ENCODE data around the gene MRAP.
"Not testable (repeated sequence)": the region's sequence is repeated elsewhere in the genome, so short reads cannot be mapped to it uniquely, and the experiment has no call there.

The MRAP gene

DNA sequence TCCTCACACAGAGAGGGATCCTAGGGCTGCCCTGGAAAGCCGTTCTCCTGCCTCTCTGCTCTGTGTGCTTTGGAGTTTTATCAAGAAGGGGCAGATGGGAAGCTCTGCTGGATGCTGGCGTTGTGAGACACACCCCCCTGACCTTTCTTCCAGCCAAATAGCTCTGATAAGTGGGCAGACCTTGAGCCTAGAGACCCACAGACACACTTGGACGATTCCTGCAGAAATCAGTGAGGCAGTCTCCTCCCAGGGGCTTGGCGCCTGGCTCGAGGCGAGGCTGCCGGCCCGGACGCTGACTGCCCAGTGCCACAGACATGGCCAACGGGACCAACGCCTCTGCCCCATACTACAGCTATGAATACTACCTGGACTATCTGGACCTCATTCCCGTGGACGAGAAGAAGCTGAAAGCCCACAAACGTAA lies at the start of gene MRAP:
Gene MRAP (plus strand): TSS at position 198 of the 424 bp plus-strand sequence. CDS start 117 bp downstream, at position 315.
- DNase-seq = no peak

- DNase-seq = no peak
Observed at GRCh38 chr21:32249511-32250280, 49.0 kb upstream of the MRAP start.

- DNase-seq = no peak
Observed at GRCh38 chr21:32252136-32252535, 46.5 kb upstream of the MRAP start.

GRCh38 chr21:32253215-32253641 lies 45.4 kb upstream of the MRAP start:
- no peak for DNase-seq

- DNase-seq = no peak
Observed at GRCh38 chr21:32256251-32256650, 42.4 kb upstream of the MRAP start.

DNA sequence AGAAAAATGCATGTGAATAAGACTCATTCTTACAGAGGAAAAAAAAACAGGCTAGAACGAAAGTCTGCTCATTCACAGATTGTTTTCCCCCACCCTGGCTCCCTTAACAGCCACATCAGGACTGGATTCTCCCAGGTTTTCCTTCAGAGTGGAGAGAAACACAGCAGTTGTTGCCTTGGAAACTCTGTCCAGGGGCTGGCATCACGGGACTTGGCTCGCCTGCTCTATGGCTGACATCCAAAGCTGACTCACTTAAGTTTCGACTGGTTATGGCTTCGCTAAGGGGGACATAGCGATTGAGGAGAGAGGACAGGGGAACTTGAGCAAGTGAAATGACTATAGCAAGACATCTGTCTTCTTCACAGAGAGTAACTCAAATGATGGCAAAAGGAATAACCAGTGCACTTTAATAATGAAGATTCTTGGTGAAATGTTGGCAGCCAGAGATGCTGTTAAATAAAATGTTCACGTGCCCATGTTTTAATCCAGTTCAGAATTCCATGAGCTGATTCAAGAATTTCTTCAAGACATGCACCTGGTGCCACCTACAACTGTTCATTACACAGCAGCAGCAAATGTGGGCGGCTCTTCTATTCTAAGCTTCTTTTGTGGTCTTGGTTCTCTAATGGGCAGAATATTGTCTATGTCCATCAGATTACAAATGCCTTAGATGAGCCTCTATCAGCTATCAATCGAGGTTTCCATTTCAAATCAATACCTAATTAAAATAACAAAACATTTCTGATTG lies 41.6 kb upstream of the MRAP start:
- DNase-seq = no peak

DNA sequence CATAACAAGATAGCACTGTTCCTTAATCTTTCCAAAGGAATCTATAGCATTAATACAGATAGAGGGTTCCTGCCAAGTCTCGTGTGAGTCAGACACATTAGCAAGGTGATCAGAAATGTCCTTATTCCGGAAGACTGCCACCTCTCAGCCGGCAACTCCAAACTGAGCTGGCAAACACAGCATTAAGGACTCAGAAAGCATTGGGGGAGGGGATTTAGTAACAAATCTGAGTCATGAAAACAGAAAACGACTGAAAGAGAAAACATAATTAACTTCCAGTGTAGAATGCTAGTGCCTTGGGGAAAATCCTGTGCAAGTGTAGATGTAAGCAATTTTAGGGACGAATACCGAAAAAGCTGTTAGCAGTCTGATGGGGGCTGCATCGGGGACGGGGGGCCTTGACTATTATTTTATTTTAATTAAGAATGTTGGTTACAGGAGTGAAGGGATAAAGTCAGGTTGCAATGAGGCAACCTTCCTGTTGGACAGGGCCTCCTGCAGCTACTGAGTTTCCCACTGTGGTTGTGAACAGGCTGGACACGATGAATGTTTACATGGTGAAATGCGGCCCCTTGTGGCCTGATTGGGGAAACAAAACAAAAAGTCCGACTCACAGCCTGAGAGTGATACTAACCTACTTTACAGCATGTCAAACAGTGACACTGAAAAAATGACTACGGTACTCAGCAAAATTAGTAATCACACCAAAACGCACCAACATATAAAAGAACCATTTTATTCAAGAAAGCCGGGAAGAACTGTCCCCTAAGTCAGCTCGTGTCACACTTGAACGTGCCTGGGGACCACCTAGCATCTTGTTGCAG lies 40.5 kb upstream of the MRAP start:
- DNase-seq = peak; percentile 22

- not testable (repeated sequence) for DNase-seq
Observed at GRCh38 chr21:32258786-32259048, 39.9 kb upstream of the MRAP start.

DNA sequence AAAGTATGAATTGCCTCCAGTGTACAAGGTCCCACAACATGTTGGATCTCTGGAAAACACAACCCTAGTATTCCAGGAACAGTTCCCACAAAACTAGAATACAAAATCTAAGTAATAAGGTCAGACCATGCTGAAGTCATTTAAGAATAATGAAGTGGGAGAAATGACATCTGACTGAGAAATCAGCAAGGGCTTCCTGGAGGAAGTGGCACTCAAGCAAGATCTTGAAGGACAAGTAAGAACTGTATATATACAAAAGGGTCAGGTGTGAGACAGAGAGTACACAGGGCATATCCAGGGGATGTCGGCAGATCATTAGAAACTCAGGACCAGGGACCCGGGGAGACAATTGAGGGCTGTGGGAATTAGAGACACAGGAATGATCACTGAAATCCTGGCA lies 38.5 kb upstream of the MRAP start:
- DNase-seq = no peak

DNA sequence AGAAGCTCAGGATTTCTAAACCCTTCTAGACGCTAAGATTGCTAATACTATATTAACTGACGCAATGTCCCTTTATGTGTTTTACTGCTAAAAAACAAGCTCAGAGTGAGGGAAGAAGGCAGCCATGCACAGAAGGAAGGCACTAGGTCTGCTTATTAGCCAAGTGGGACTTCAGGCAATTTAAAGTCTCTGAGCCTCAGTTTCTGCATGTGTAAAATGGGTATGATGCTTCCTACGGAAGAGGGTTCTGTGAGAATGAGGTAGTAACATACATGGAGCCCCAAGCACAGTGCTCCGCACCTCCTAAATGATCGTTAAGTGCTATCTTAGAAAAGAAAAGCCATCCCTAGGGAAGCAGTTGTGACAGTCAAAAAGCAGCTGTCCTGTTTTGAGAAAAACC lies 36.7 kb upstream of the MRAP start:
- no peak for DNase-seq

- not testable (repeated sequence) for DNase-seq
Observed at GRCh38 chr21:32265321-32265720, 33.3 kb upstream of the MRAP start.

- no peak for DNase-seq
Observed at GRCh38 chr21:32270748-32271147, 27.9 kb upstream of the MRAP start.

GRCh38 chr21:32276671-32277070 lies 22.0 kb upstream of the MRAP start:
- DNase-seq = no peak

DNA sequence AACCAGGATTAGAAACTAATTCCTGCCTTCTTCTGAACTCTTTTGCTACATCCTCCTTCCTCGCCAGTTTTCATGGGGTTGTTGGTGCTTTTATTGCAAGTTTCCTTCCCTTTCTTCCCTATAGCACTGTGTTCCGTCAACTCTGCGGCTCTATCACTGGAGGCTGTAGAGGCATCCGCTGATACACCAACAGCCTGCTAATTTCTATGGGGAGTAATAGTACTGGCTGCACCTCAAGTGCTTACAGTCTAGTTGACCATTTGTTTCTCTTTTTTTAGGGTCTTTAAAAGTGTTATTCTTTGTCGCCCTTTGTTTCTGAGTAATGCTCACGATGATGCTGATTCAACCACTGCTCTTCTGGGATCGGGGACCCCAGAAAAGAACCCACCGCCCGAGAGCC lies 20.6 kb upstream of the MRAP start:
- DNase-seq = no peak

DNA sequence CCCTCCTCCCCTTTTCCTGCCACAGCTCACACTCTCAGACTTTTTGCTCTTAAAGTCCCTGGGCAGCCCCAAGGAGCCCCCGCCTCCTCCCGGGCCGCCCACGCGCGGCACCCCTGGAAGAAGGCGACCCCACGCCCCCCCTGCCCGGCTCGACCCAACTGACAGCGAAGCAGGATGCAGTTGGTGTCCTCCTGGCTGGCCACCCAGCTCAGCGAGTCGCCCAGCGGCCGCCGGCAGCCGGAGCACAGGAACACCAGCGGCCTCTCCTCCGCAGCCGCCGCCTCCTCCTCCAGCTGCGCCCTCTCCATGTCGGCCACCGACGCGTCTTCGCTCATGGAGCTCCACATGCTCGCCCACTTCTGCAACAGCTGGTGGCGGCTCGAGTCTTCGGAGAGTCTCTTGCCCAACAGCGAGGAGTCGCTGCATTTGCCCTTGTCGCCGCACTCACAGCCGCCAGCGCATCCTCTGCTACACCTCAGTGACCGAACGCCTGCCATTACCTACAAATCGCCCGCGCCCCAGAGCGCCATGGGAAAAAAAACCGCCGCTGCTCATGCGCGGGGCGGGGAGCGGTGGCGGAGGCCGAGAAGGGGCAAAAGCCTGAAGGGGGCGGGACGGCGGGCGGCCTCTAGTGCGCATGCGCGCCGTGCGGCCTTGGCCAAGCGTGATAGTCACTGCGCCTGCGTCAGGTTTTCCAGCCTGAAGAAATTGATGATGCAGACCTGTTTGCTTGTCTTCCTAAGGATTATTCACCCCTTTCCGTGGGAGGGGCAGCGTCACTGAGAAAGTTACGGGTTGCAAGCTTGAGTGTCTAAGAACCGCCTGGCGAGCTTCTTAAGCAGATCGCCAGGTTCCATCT lies 19.9 kb upstream of the MRAP start, which contains the start of gene MIS18A:
Gene MIS18A (minus strand): TSS at position 532 of the 859 bp plus-strand sequence. CDS start 35 bp downstream, at position 497.
- peak; percentile 96 for DNase-seq

- DNase-seq = no peak
Observed at GRCh38 chr21:32279377-32279680, 19.3 kb upstream of the MRAP start.

DNA sequence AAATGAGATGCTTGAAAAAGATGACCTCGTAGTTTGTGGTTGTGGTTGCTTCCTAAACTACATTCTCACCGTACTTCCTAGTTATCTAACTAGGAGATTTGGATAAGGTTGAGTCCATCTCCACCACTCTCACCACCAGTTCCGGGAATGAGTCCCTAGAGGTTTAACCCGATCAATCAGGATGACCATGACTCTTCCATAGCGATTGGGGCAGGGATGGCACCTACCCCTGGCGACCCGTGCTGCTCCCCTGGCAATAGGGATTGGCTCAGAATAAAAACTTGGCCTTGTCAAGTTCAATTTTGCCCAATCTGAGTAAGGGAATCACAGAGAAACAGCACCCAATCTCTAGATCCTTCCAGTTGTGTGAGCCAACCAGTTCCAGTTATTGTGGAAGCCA lies 17.1 kb upstream of the MRAP start:
- no peak for DNase-seq

DNA sequence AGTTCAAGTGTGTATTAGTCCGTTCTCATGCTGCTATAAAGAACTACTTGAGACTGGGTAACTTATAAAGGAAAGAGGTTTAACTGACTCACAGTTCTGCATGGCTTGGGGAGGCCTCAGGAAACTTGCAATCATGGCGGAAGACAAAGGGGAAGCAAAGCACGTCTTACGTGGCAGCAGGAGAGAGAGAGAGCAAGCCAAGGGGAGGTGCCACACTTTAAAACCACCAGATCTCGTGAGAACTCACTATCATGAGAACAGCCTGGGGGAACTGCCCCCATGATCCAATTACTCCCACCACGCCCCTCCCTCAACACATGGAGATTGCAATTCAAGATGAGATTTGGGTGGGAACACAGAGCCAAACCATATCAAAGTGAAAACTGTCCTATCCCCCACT lies 15.7 kb upstream of the MRAP start:
- DNase-seq = no peak

DNA sequence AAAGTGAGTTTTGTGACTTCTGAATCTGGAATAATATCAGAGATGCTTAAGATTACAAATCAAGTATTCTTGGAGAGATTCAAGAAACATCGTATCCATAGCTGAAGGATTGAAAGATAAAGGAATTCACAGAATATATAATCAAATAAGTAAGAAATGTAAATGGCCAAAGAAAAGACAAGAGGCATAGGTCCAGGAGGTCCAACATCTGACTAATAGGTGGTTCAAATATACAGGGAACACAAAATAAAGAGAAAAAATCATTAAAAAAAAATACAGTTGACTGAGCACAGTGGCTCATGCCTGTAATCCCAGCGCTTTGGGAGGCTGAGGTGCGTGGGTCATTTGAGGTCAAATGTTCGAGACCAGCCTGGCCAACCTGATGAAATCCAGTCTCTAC lies 13.2 kb upstream of the MRAP start:
- no peak for DNase-seq

GRCh38 chr21:32297449-32297848 lies 1.2 kb upstream of the MRAP start:
- DNase-seq = no peak

- DNase-seq = no peak
Observed at GRCh38 chr21:32298148-32298559, 501 bp upstream of the MRAP start.

DNA sequence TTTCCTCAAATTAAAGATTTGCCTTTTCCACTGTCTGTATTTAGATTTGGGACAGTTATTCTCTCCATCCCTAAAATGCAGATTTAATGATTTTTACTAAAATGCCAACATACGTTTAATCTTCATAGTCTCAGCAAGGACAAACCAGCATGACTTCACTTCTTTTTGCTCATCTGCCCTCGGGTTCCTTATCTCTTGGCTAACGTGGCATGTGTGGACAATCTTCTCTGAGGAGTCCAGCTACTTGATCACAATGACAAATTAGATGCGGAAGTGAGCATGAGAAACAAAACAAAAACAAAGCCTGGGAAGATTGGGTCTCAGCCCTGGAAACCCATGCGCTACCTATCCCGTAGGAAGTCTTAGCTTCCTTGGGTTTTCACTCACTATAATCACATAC lies 1.0 kb downstream of the MRAP start:
- DNase-seq = no peak

Measured in CD4-positive, alpha-beta T cell treated with Interleukin-4 for 4 hours (primary cell).